HepG2 (cell line): ENCODE results near the gene FAM222A. TPM values are rescaled to one million over a fixed set of nuclear protein-coding genes. Genes with fewer than 3 reads are reported as not detected.
A peak's percentile ranks its signal among the peaks of the same experiment; 100 is the strongest.

Source experiments
- BORCS8-MEF2B ChIP-seq: sonication (generic); formaldehyde crosslinking; IDR thresholded peaks from 2 replicates; pipeline ENCODE4 v1.8.0; 2022; ENCODE audit warnings: mild to moderate bottlenecking, missing genetic modification reagents
- BRF2 ChIP-seq: sonication (generic); formaldehyde crosslinking; IDR thresholded peaks from 2 replicates; pipeline ENCODE4 v1.8.1; 2022; ENCODE audit warnings: mild to moderate bottlenecking, missing genetic modification reagents
- IKZF4 ChIP-seq: sonication (generic); formaldehyde crosslinking; IDR thresholded peaks from 2 replicates; pipeline ENCODE4 v1.5.1; 2020; ENCODE audit warnings: borderline replicate concordance, mild to moderate bottlenecking, low read depth, missing genetic modification reagents; ENCODE audit errors: not compliant biosample characterization
- MBD4 ChIP-seq: IDR thresholded peaks from 2 replicates; pipeline ENCODE4 v1.6.1; 2012; ENCODE audit warnings: low read length, inconsistent platforms, borderline replicate concordance
- NFE2L1 ChIP-seq: sonication (generic); formaldehyde crosslinking; IDR thresholded peaks from 2 replicates; pipeline ENCODE4 v1.4.0; 2020; ENCODE audit warnings: missing genetic modification reagents, mild to moderate bottlenecking, borderline replicate concordance
- NFKBIZ ChIP-seq: IDR thresholded peaks from 2 replicates; pipeline ENCODE4 v1.6.1; 2018; ENCODE audit warnings: missing genetic modification reagents, missing compliant biosample characterization
- PHF5A ChIP-seq: IDR thresholded peaks from one replicate; pipeline ENCODE4 v1.6.1; 2018; ENCODE audit warnings: low read depth, missing genetic modification reagents; ENCODE audit not compliant: unreplicated experiment
- SIX4 ChIP-seq: sonication (generic); formaldehyde crosslinking; IDR thresholded peaks from 2 replicates; pipeline ENCODE4 v1.4.0; 2020; ENCODE audit warnings: missing genetic modification reagents
- SOX13 ChIP-seq, 3 experiments: fragments of 450-650 bp in 1 of 3; sonication (generic) in 1 of 3; formaldehyde crosslinking in 1 of 3; IDR thresholded peaks in 2 of 3; conservative IDR thresholded peaks in 1 of 3; 2 replicates each; pipeline versions ENCODE4 v1.5.0 to v1.6.1; 2016 to 2020; ENCODE audit warnings: antibody characterized with exemption in 1 of 3, mild to moderate bottlenecking in 1 of 3, missing compliant biosample characterization in 1 of 3, missing genetic modification reagents in 1 of 3, moderate library complexity in 1 of 3
- ZBTB8A ChIP-seq: sonication (generic); formaldehyde crosslinking; IDR thresholded peaks from 2 replicates; pipeline ENCODE4 v1.4.0; 2020; ENCODE audit warnings: mild to moderate bottlenecking, low read depth, missing genetic modification reagents, borderline replicate concordance
- ZNF530 ChIP-seq: sonication (generic); formaldehyde crosslinking; IDR thresholded peaks from 2 replicates; pipeline ENCODE4 v1.5.0; 2020; ENCODE audit warnings: low read depth, mild to moderate bottlenecking, missing genetic modification reagents
- ZNF562 ChIP-seq: sonication (generic); formaldehyde crosslinking; IDR thresholded peaks from 2 replicates; pipeline ENCODE4 v1.8.0; 2022; ENCODE audit warnings: missing genetic modification reagents, borderline replicate concordance
- ZNF576 ChIP-seq: sonication (generic); formaldehyde crosslinking; IDR thresholded peaks from 2 replicates; pipeline ENCODE4 v1.4.0; 2020; ENCODE audit warnings: mild to moderate bottlenecking, missing genetic modification reagents
- polyA plus RNA-seq, 8 experiments: library from polyadenylated mRNA; depleted of rRNA in 3 of 8; stranded (reverse) in 7 of 8; unstranded in 1 of 8; fragments of >200 nt; fragmentation: Illumina TruSeq in 4 of 8; extraction: Trizol in 4 of 8; gene quantifications; 2 replicates each; pipeline versions ENCODE4 v1.2.1 to v1.2.3, GENCODE V29; 2011 to 2016; ENCODE audit warnings: low read depth in 4 of 8, missing spikeins in 1 of 8, mixed read lengths in 1 of 8; ENCODE audit not compliant: insufficient read depth in 1 of 8
- total RNA-seq, 5 experiments: library from RNA; depleted of rRNA; stranded (reverse); fragments of >200 nt; fragmentation: Illumina TruSeq; extraction: Trizol; gene quantifications; 2 replicates each; pipeline ENCODE4 v1.2.3, GENCODE V29; 2016; ENCODE audit warnings: low read depth in 1 of 5
- TF ChIP-seq, protein P1 (sequence below), 2 experiments: IDR thresholded peaks; 2 replicates each; pipeline ENCODE4 v1.6.1; 2011 to 2012; ENCODE audit warnings: low read length in 2 of 2, borderline replicate concordance in 1 of 2, low read depth in 1 of 2, mild to moderate bottlenecking in 1 of 2, moderate library complexity in 1 of 2
- TF ChIP-seq, protein P2 (sequence below): sonication (generic); formaldehyde crosslinking; IDR thresholded peaks from 2 replicates; pipeline ENCODE4 v1.4.0; 2020; ENCODE audit warnings: missing genetic modification reagents, borderline replicate concordance

The FAM222A gene
- total and polyA plus RNA-seq, 2 of the 13 experiments (the other 11 are each of a cell fraction or from before 2014, with no cell fraction given) = 2.7 to 9.6 TPM

- TF ChIP-seq BORCS8-MEF2B (CRISPR knock-in tag) (no peak), ZNF530 (CRISPR knock-in tag) (no peak), ZBTB8A (no peak), MBD4 (no peak), ZNF576 (CRISPR knock-in tag) (no peak), PHF5A (CRISPR knock-in tag) (no peak), IKZF4 (CRISPR knock-in tag) (no peak), SOX13 (IDR thresholded peaks at IDR 0.05) (no peak), SOX13 (CRISPR knock-in tag; conservative IDR thresholded peaks at IDR 0.05 in 1 of 2, IDR thresholded peaks at IDR 0.05 in 1 of 2) (peak in 1 of 2 experiments; percentile 29; a peak in 1 of 4 replicates), BRF2 (CRISPR knock-in tag) (no peak), SIX4 (CRISPR knock-in tag) (no peak), ZNF562 (CRISPR knock-in tag) (no peak), NFKBIZ (no peak), NFE2L1 (CRISPR knock-in tag) (no peak)
- TF ChIP-seq, protein P1, sequence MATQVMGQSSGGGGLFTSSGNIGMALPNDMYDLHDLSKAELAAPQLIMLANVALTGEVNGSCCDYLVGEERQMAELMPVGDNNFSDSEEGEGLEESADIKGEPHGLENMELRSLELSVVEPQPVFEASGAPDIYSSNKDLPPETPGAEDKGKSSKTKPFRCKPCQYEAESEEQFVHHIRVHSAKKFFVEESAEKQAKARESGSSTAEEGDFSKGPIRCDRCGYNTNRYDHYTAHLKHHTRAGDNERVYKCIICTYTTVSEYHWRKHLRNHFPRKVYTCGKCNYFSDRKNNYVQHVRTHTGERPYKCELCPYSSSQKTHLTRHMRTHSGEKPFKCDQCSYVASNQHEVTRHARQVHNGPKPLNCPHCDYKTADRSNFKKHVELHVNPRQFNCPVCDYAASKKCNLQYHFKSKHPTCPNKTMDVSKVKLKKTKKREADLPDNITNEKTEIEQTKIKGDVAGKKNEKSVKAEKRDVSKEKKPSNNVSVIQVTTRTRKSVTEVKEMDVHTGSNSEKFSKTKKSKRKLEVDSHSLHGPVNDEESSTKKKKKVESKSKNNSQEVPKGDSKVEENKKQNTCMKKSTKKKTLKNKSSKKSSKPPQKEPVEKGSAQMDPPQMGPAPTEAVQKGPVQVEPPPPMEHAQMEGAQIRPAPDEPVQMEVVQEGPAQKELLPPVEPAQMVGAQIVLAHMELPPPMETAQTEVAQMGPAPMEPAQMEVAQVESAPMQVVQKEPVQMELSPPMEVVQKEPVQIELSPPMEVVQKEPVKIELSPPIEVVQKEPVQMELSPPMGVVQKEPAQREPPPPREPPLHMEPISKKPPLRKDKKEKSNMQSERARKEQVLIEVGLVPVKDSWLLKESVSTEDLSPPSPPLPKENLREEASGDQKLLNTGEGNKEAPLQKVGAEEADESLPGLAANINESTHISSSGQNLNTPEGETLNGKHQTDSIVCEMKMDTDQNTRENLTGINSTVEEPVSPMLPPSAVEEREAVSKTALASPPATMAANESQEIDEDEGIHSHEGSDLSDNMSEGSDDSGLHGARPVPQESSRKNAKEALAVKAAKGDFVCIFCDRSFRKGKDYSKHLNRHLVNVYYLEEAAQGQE (IDR thresholded peaks at IDR 0.05; ENCODE audit: borderline replicate concordance in 1 of 2, low read depth in 1 of 2, low read length in 2 of 2) = no peak
- TF ChIP-seq, protein P2, sequence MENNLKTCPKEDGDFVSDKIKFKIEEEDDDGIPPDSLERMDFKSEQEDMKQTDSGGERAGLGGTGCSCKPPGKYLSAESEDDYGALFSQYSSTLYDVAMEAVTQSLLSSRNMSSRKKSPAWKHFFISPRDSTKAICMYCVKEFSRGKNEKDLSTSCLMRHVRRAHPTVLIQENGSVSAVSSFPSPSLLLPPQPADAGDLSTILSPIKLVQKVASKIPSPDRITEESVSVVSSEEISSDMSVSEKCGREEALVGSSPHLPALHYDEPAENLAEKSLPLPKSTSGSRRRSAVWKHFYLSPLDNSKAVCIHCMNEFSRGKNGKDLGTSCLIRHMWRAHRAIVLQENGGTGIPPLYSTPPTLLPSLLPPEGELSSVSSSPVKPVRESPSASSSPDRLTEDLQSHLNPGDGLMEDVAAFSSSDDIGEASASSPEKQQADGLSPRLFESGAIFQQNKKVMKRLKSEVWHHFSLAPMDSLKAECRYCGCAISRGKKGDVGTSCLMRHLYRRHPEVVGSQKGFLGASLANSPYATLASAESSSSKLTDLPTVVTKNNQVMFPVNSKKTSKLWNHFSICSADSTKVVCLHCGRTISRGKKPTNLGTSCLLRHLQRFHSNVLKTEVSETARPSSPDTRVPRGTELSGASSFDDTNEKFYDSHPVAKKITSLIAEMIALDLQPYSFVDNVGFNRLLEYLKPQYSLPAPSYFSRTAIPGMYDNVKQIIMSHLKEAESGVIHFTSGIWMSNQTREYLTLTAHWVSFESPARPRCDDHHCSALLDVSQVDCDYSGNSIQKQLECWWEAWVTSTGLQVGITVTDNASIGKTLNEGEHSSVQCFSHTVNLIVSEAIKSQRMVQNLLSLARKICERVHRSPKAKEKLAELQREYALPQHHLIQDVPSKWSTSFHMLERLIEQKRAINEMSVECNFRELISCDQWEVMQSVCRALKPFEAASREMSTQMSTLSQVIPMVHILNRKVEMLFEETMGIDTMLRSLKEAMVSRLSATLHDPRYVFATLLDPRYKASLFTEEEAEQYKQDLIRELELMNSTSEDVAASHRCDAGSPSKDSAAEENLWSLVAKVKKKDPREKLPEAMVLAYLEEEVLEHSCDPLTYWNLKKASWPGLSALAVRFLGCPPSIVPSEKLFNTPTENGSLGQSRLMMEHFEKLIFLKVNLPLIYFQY = no peak
Measured at GRCh38 chr12:109760031-109760929, 46.7 kb downstream of the FAM222A start (continued).
